ENCODE measurements around the gene RASEF. TPM values are rescaled to one million over a fixed set of nuclear protein-coding genes. Genes with fewer than 3 reads are reported as not detected.

The RASEF gene
- polyA plus RNA-seq, 2 of the 4 experiments (the other 2 are of a cell fraction), result 5.1 to 8.8 TPM

GRCh38 chr9:82969291-82969690 lies 93.7 kb downstream of the RASEF start:
- ChIA-PET POLR2A (no interaction called here), CTCF (interaction anchor here (0.8 kb wide), 1 partner anchor 9 kb away, joined by 3 read pairs; no protein-coding TSS in a partner anchor)
- H3K4me2 ChIP-seq, result no peak overlapping the region
- FAIRE-seq (no peak), ATAC-seq (no peak), DNase-seq (ENCODE audit: low read depth in 1 of 2, low spot score in 1 of 2) (no peak)
- no peaks in the 10 kb centered on the region; the same call in 2 of the 3 replicates for H3K9me3 ChIP-seq
- TF ChIP-seq HDAC2 (IDR thresholded peaks at IDR 0.05) (no peak), CHD4 (IDR thresholded peaks at IDR 0.05; ENCODE audit: borderline replicate concordance) (no peak), MAZ (IDR thresholded peaks at IDR 0.05; ENCODE audit: borderline replicate concordance, low read depth, low read length) (no peak), KDM1A (IDR thresholded peaks at IDR 0.05; ENCODE audit: low read depth) (no peak), TP53 (CRISPR knock-in tag; IDR thresholded peaks at IDR 0.05) (no peak), RNF2 (IDR thresholded peaks at IDR 0.05; ENCODE audit: borderline replicate concordance, low read depth) (no peak), RARB (CRISPR knock-in tag; IDR thresholded peaks at IDR 0.05) (no peak), CBX8 (IDR thresholded peaks at IDR 0.05) (no peak), NFE2L2 (conservative IDR thresholded peaks at IDR 0.05; ENCODE audit: low read length) (no peak), ZNF302 (CRISPR knock-in tag; IDR thresholded peaks at IDR 0.05) (no peak), PHF8 (IDR thresholded peaks at IDR 0.05; ENCODE audit: borderline replicate concordance, low read depth) (no peak), FOSB (CRISPR knock-in tag; IDR thresholded peaks at IDR 0.05) (no peak)
- H3K4me1 ChIP-seq, result no peaks in the 10 kb centered on the region
- no peak overlapping the region for H3K4me3 ChIP-seq
- H3K27ac ChIP-seq, result no peak overlapping the region; a peak in 1 of 6 replicates
- WGBS (ENCODE audit: missing lambda C conversion rate), result 87% methylated on average over 4 of the region's 4 CpGs

GRCh38 chr9:82968816-82969215 lies 94.1 kb downstream of the RASEF start:
- H3K4me1 ChIP-seq, result no peaks in the 10 kb centered on the region
- no peak overlapping the region for H3K4me2 ChIP-seq
- TF ChIP-seq CHD2 (IDR thresholded peaks at IDR 0.05; ENCODE audit: low read length, partially characterized antibody) (no peak), EP300 (IDR thresholded peaks at IDR 0.05) (no peak), CEBPB (IDR thresholded peaks at IDR 0.05) (no peak), MAFK (IDR thresholded peaks at IDR 0.05; ENCODE audit: partially characterized antibody) (no peak), ZFP36 (IDR thresholded peaks at IDR 0.05; ENCODE audit: borderline replicate concordance, partially characterized antibody) (no peak), REST (IDR thresholded peaks at IDR 0.05) (no peak), ZNF302 (CRISPR knock-in tag; IDR thresholded peaks at IDR 0.05) (no peak), TFCP2L1 (CRISPR knock-in tag; IDR thresholded peaks at IDR 0.05) (no peak), RAD21 (conservative IDR thresholded peaks at IDR 0.05 in 1 of 2, IDR thresholded peaks at IDR 0.05 in 1 of 2) (no peak), KDM1A (IDR thresholded peaks at IDR 0.05; ENCODE audit: low read depth) (no peak), ESRRA (IDR thresholded peaks at IDR 0.05; ENCODE audit: borderline replicate concordance, low read length) (no peak), CBX2 (IDR thresholded peaks at IDR 0.05; ENCODE audit: borderline replicate concordance, low read depth) (no peak), EHF (CRISPR knock-in tag; IDR thresholded peaks at IDR 0.05) (no peak), BCL3 (IDR thresholded peaks at IDR 0.05) (no peak)
- 81% methylated on average over 1 of the region's 1 CpG for WGBS (ENCODE audit: missing lambda C conversion rate)
- CTCF ChIA-PET, result no interaction called here
- ATAC-seq (no peak), FAIRE-seq (no peak), DNase-seq (ENCODE audit: low read depth in 1 of 2, low spot score in 1 of 2) (no peak)
- no peak overlapping the region for H3K4me3 ChIP-seq
- POLR2A ChIA-PET, result no interaction called here
- H3K27ac ChIP-seq, result no peak overlapping the region; a peak in 1 of 6 replicates
- no peaks in the 10 kb centered on the region; the same call in 2 of the 3 replicates for H3K9me3 ChIP-seq
